PFSK-1 (cell line): ENCODE measurements around the gene HCAR3.

Experiments
- FOXP2 ChIP-seq: optimal IDR thresholded peaks from 2 replicates; pipeline ENCODE3; 2011; ENCODE audit warnings: borderline replicate concordance, control low read depth, inconsistent platforms; ENCODE audit not compliant: insufficient read depth; ENCODE audit errors: extremely low read length, extremely low read depth
- POLR2AphosphoS5 ChIP-seq: IDR thresholded peaks from 2 replicates; pipeline ENCODE4 v1.6.1; 2012; ENCODE audit warnings: low read depth, mild to moderate bottlenecking, control low read depth, low read length, moderate library complexity
- REST ChIP-seq, 2 experiments: IDR thresholded peaks; 2 replicates each; pipeline versions ENCODE4 v1.6.1 to v1.8.0; 2011 to 2012; ENCODE audit warnings: low read depth in 2 of 2, low read length in 2 of 2, control low read depth in 1 of 2, inconsistent platforms in 1 of 2, mild to moderate bottlenecking in 1 of 2, moderate library complexity in 1 of 2; ENCODE audit not compliant: insufficient read depth in 1 of 2
- SIN3A ChIP-seq: IDR thresholded peaks from 2 replicates; pipeline ENCODE4 v1.6.1; 2012; ENCODE audit warnings: mild to moderate bottlenecking, low read length, moderate library complexity, borderline replicate concordance; ENCODE audit not compliant: insufficient read depth
- TAF1 ChIP-seq: IDR thresholded peaks from 2 replicates; pipeline ENCODE4 v1.6.1; 2012; ENCODE audit warnings: low read length, control low read depth, borderline replicate concordance; ENCODE audit not compliant: insufficient read depth

HCAR3 gene

DNA sequence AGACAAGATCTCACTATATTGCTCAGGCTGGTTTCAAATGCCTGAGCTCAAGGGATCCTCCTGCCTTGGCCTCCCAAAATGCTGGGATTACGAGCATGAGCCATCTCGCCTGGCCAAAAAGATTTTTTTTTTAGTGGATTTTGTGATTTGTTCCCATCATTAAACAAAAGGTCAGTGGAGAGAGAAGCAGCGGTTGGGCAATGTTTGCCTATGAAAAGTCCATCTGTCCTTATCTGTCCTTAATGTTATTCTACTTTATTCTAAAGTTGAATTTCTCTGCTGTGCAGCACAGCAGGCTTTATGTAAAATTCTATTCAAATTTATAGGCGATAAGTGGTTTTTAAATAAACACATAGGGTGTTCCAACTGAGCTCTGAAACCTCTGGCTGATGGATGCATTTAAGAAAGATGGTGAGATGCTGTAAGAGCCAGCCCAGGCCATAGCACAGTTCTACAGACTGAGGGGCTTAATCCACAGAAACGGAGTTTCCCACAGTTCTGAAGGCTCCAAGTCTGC lies 32.3 kb downstream of the HCAR3 start:
- TF ChIP-seq POLR2AphosphoS5, result no peak
- TF ChIP-seq REST (IDR thresholded peaks at IDR 0.05; ENCODE audit: insufficient read depth in 1 of 2, low read depth in 2 of 2, low read length in 2 of 2), result no peak
- no peak for TF ChIP-seq FOXP2
- no peak for TF ChIP-seq SIN3A
- no peak for TF ChIP-seq TAF1

DNA sequence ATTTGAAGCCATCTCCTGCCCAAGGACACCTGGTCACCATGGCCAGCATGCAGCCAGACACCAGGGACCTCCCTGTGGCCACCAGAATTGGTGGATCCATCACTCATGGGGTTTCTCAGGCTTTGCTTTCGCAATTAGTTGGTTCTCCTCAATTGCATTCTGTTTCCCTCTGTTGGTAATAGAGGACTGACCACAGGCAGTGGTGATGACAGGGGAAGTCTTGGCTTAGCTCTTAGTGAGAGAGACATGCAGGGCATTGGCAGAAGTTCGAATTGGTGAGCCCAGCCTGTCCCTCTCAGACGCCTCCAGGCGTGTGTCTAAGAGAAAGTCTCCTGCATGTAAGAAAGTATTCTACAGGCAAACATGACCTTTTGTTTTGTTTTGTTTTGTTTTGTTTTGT lies 34.8 kb downstream of the HCAR3 start:
- TF ChIP-seq SIN3A (no peak), FOXP2 (no peak), TAF1 (no peak), POLR2AphosphoS5 (no peak), REST (IDR thresholded peaks at IDR 0.05; ENCODE audit: insufficient read depth in 1 of 2, low read depth in 2 of 2, low read length in 2 of 2) (no peak)

GRCh38 chr12:122672515-122672914 lies 44.1 kb downstream of the HCAR3 start:
- TF ChIP-seq FOXP2 (no peak), REST (IDR thresholded peaks at IDR 0.05; ENCODE audit: insufficient read depth in 1 of 2, low read depth in 2 of 2, low read length in 2 of 2) (no peak), POLR2AphosphoS5 (no peak), SIN3A (no peak), TAF1 (no peak)

GRCh38 chr12:122669397-122670070 lies 47.1 kb downstream of the HCAR3 start:
- TF ChIP-seq REST (IDR thresholded peaks at IDR 0.05; ENCODE audit: insufficient read depth in 1 of 2, low read depth in 2 of 2, low read length in 2 of 2), result no peak
- no peak for TF ChIP-seq SIN3A
- TF ChIP-seq TAF1, result no peak
- no peak for TF ChIP-seq POLR2AphosphoS5
- TF ChIP-seq FOXP2, result no peak
